A673 (cell line): ENCODE measurements around the gene CST9.

Experiments
- CTCF ChIP-seq: fragments of 300-800, 200-600 bp; sonication (generic); conservative IDR thresholded peaks from 2 replicates; pipeline ENCODE4 v1.5.1; 2017; ENCODE audit warnings: low read depth, mild to moderate bottlenecking, antibody characterized with exemption, low read length, moderate library complexity, mixed read lengths
- EZH2 ChIP-seq: fragments of 200-600 bp; sonication (generic); IDR thresholded peaks from 2 replicates; pipeline ENCODE4 v1.6.1; 2017; ENCODE audit warnings: borderline replicate concordance, low read depth, mild to moderate bottlenecking, mixed read lengths, antibody characterized with exemption, low read length; ENCODE audit not compliant: poor library complexity, severe bottlenecking

- TF ChIP-seq CTCF (peak; percentile 85), EZH2 (no peak)
Measured at GRCh38 chr20:23606652-23607049, 934 bp upstream of the CST9 start.
